Colonic mucosa (tissue), 4 donors: Measurements from ENCODE around the gene ARSB. TPM values are rescaled to one million over a fixed set of nuclear protein-coding genes. Genes with fewer than 3 reads are reported as not detected.

Experiments
- DNase-seq: peaks from one replicate; pipeline ENCODE4 v3.0.0-alpha.2; 2020
- H3K27ac ChIP-seq: fragments of 200-600 bp; one replicate; pipeline ENCODE4 v1.8.0; 2021
- H3K27me3 ChIP-seq: fragments of 200-600 bp; one replicate; pipeline ENCODE4 v1.8.0; 2021
- H3K36me3 ChIP-seq: fragments of 200-600 bp; one replicate; pipeline ENCODE4 v1.8.0; 2021
- H3K4me1 ChIP-seq: fragments of 200-600 bp; one replicate; pipeline ENCODE4 v1.8.0; 2021; ENCODE audit warnings: mild to moderate bottlenecking
- H3K4me3 ChIP-seq: fragments of 200-600 bp; one replicate; pipeline ENCODE4 v1.8.0; 2021
- H3K9ac ChIP-seq, 2 donors: one replicate each; pipeline ENCODE4 v1.7.0; 2013; ENCODE audit warnings: control low read depth in 2 of 2, low read depth in 2 of 2, low read length in 2 of 2
- H3K9me3 ChIP-seq: fragments of 200-600 bp; one replicate; pipeline ENCODE4 v1.8.0; 2021
- intact Hi-C: fragments of 100-400 bp; cut with DNase I; formaldehyde crosslinking; loops from one replicate; pipeline ENCODE4 v1.14.1; 2022
- total RNA-seq, 2 donors: library from RNA; stranded (reverse); fragmentation: NEBNext Ultra II Directional in 1 of 2; extraction: Animal tissue kit (Norgen Biotek cat#: 25700) in 1 of 2; gene quantifications; one replicate each; pipeline ENCODE4 v1.2.1, GENCODE V29; 2021
- TF ChIP-seq, protein P1 (sequence below): fragments of 200-600 bp; IDR thresholded peaks from one replicate; pipeline ENCODE4 v1.8.0; 2022; ENCODE audit warnings: antibody characterized with exemption, mild to moderate bottlenecking
- donor health status: healthy.
- donor health status: DM: no; HTN: no; CAD: no.
- donor health status: DM: no; HTN: no; CAD: no.

Gene ARSB
- total RNA-seq, 2 donors from 2014 or later, result 10.1 to 11.4 TPM

DNA sequence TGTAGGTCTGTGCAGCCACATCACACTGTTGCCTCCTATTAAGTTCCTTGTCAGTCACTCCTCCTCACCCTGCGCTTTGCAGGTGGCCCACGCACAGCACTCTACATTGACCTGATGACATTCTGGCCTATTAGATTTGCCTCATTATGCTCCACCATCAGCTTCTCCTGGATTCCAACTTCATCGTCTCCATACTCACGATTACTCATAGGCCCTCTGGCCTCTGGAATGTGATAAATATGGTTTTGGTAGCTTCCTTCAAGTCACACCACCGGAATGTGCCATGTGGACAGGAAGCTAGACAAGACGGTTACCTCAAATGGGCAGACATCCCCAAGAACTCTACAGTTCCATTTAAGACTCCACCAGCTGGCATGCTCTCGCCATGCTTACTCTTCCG is 178.6 kb downstream of the ARSB start:
- DNase-seq, result no peak
- TF ChIP-seq, protein P1, sequence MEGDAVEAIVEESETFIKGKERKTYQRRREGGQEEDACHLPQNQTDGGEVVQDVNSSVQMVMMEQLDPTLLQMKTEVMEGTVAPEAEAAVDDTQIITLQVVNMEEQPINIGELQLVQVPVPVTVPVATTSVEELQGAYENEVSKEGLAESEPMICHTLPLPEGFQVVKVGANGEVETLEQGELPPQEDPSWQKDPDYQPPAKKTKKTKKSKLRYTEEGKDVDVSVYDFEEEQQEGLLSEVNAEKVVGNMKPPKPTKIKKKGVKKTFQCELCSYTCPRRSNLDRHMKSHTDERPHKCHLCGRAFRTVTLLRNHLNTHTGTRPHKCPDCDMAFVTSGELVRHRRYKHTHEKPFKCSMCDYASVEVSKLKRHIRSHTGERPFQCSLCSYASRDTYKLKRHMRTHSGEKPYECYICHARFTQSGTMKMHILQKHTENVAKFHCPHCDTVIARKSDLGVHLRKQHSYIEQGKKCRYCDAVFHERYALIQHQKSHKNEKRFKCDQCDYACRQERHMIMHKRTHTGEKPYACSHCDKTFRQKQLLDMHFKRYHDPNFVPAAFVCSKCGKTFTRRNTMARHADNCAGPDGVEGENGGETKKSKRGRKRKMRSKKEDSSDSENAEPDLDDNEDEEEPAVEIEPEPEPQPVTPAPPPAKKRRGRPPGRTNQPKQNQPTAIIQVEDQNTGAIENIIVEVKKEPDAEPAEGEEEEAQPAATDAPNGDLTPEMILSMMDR, result no peak
- intact Hi-C loops, result no loop called here
- Histone ChIP-seq H3K9ac (no peak overlapping the region), H3K4me1 (no peaks in the 10 kb centered on the region), H3K27ac (no peak overlapping the region), H3K27me3 (no peaks in the 10 kb centered on the region), H3K4me3 (no peak overlapping the region), H3K36me3 (no peaks in the 10 kb centered on the region), H3K9me3 (no peaks in the 10 kb centered on the region)

DNA sequence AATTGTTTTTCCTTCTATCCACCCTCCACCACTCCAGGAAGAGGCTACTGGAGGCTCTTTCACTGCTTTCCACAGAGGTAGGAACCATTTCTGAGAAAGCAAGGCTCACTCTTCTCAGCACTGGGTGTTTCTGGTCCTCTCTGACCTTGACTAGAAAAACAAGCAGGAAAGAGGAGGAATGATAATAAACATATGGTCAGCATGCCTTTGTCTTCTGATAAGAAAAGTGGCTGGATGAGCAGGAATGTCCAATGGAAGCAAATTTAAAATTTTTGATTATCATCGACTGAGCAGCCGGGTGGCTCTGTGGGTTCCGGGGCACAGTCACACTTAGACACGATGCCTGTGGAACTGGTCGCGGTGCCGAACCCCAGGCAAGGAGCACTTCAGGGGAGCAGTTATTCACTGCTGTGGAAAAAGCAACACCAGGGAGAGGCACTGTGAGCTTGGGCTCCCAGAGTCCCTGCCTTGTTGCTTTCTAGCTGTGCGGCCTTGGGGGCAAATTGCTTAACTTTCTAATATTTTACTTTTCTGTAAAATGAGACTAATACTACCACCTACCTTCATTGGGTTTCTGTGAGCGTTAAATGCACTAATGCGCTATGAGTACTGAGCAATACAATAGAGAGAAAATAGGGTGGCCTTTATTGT is 179.5 kb downstream of the ARSB start:
- Histone ChIP-seq H3K36me3 (no peaks in the 10 kb centered on the region), H3K9me3 (no peaks in the 10 kb centered on the region), H3K27me3 (no peaks in the 10 kb centered on the region), H3K27ac (no peak overlapping the region), H3K4me3 (no peak overlapping the region), H3K9ac (no peak overlapping the region), H3K4me1 (no peaks in the 10 kb centered on the region)
- TF ChIP-seq, protein P1, result no peak
- DNase-seq, result no peak
- intact Hi-C loops, result no loop called here

DNA sequence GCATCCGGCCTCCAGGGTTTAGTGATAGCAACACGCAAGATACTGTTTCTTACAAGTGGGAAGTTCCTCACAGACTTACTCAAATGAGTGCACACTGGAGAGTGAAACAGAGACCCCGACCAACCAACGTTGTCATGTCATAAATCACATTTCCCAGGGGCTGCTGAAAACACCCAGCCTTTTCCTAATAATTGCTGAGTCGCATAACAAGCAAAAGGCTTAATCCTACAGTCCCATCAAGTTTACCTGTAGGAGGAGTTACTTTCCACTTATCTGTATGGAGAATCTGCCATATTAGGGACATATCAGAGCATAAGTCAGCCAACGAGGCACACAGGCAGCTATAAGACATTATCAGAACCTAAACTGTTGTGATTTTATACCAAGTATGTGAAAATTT is 180.1 kb downstream of the ARSB start:
- DNase-seq, result no peak
- no peak overlapping the region for H3K27ac ChIP-seq
- no peak overlapping the region for H3K9ac ChIP-seq
- no peaks in the 10 kb centered on the region for H3K36me3 ChIP-seq
- intact Hi-C loops, result no loop called here
- H3K27me3 ChIP-seq, result no peaks in the 10 kb centered on the region
- H3K9me3 ChIP-seq, result no peaks in the 10 kb centered on the region
- TF ChIP-seq, protein P1, result no peak
- H3K4me3 ChIP-seq, result no peak overlapping the region
- H3K4me1 ChIP-seq, result no peaks in the 10 kb centered on the region

DNA sequence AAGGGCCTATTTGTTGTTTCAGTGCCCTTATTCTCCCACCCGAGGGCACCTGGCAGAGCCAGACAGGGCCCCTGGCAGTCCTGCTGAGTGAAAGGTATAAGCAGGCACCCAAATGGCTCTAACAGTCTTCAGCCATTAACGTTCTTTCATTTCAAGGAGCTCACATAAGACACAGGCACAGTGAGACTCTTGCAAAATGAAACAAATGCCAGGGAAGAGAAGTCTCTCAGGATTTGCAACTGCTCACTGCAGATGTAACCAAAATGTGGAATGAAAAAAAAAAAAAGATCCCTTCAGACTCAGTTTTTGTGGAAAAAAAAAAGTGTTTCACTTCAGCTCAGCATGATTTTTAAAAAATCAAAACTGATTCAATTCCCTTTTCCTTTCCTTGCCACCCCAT is 181.2 kb downstream of the ARSB start:
- no peak for DNase-seq
- Histone ChIP-seq H3K4me1 (no peaks in the 10 kb centered on the region), H3K27ac (no peak overlapping the region), H3K36me3 (no peaks in the 10 kb centered on the region), H3K9me3 (no peaks in the 10 kb centered on the region), H3K27me3 (no peaks in the 10 kb centered on the region), H3K9ac (no peak overlapping the region), H3K4me3 (no peak overlapping the region)
- intact Hi-C loops, result no loop called here
- TF ChIP-seq, protein P1, result no peak

DNA sequence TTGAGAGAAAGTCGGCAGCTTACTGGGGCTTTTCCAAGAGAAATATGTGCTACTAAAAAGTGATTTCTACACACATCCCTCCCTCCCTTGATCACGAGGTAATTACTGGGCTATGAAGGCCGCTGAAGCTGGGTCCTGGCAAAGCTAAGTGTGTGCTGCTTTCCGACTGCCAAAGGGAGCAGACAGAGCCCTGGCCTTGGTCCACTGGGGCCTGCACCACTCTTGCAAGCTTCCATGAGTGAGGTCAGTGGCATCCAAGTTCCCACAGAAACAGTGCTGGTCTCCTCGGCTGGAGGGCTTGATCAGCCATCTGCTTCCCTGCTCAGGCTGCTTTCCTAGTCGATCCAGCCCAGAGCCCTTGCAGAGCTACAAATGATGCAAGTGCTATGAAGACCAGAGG is 181.8 kb downstream of the ARSB start:
- H3K4me1 ChIP-seq, result no peaks in the 10 kb centered on the region
- no peak overlapping the region for H3K4me3 ChIP-seq
- H3K9ac ChIP-seq, result no peak overlapping the region
- no peaks in the 10 kb centered on the region for H3K27me3 ChIP-seq
- TF ChIP-seq, protein P1, result no peak
- H3K36me3 ChIP-seq, result no peaks in the 10 kb centered on the region
- no peaks in the 10 kb centered on the region for H3K9me3 ChIP-seq
- DNase-seq, result peak; percentile 33
- intact Hi-C loops, result no loop called here
- no peak overlapping the region for H3K27ac ChIP-seq
